NK-92 (cell line): ENCODE results near the gene TIAM2.
"Not testable (repeated sequence)": the region's sequence is repeated elsewhere in the genome, so short reads cannot be mapped to it uniquely, and the experiment has no call there.

ENCODE experiments used
- DNase-seq: peaks from one replicate; lab custom pipeline; 2025; ENCODE audit not compliant: unreplicated experiment; lab: John Stamatoyannopoulos, UW

Gene TIAM2

DNA sequence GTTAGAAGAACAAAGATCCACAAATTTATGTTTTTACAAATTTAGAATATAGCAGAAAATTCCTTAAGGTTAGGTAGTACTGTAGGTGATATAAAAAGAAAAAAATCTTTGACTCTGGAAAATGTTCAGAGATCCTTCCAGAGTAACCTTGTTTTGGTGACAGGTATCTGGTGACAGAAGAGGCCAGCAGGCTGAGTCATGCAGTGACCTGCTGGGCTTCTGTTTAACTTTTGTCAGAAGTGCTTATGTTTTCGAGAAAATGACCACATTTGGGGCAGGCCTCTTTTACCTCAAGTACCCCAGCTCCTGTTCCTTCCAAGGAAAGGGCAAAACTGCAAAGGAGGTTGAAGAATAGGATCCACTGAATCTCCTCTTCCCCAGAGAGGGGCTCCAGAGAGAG is 258.2 kb downstream of the TIAM2 start:
- DNase-seq = no peak

DNA sequence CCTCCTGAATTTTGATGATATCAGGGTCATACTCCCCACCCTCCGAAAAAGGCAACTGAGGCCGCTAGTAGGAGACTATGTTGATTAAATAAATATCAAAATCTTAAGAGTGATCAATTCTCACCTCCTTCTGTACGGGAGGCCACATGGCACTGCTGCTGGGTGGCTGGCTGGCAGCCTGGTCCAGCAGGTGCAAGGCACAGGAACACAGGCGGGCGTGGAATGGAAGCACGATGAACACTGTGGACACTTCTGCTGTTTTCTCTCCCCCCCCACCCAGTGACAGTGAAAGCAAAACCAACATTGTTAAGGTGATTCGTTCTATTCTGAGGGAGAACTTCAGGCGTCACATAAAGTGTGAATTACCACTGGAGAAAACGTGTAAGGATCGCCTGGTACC is 259.0 kb downstream of the TIAM2 start:
- no peak for DNase-seq

DNA sequence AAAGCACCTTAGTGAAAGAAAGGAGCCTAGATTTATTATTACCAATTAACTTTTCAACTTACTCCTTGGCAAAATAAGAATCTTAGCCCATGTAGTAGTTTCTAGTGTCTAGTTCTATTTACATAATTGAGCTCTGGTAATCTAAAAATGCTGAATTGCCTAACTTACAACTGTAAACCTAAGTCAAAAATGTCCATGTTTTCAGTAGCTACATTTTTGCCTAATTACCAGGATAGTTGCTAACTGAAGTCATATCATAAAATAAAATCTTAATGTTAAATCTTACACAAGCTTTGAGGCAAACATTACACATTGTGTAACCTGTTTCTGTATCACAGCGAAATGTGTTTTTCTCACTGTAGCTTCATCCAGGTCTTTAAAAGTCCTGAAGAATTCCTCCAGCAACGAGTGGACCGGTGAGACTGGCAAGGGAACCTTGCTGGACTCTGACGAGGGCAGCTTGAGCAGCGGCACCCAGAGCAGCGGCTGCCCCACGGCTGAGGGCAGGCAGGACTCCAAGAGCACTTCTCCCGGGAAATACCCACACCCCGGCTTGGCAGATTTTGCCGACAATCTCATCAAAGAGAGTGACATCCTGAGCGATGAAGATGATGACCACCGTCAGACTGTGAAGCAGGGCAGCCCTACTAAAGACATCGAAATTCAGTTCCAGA is 261.1 kb downstream of the TIAM2 start:
- DNase-seq = no peak

DNA sequence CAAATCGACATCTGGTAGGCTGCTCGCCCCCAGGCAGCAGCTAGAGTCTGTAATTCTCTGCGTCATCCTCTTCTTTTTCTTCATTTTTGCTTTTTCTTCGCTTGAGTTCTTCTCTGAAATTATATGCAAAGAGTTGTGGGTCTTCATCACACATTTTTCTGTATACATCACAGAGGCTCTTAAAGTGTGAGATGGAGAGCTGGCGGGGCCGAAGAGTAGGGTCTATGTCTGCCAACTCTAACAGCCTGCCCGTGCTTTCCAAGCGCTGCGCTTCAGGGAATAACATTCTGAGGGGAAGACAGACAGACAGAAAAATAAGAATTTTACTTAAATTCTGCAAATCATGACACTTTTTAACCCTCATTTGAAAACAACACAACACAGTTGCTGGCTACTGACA is 262.7 kb downstream of the TIAM2 start:
- no peak for DNase-seq

DNA sequence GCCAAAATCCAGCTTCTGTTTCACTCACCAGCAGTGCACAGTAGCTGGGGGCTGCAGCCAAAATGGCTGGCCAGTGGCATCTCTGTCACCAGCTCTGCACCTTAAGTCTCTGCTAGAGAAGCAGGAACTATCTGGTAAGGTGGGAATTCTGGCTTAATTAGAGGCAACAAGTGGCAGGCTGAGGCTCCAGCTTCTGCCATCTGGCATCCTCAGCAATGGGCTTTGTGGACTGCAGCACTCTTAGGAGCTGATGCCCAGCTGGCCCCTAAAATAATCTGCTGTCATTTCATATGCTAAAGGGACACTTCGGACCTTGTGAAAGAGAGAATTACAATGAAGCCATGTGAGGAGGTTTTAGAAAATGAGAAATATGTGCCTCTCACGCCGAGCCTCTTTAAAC is 264.1 kb downstream of the TIAM2 start:
- DNase-seq = no peak

DNA sequence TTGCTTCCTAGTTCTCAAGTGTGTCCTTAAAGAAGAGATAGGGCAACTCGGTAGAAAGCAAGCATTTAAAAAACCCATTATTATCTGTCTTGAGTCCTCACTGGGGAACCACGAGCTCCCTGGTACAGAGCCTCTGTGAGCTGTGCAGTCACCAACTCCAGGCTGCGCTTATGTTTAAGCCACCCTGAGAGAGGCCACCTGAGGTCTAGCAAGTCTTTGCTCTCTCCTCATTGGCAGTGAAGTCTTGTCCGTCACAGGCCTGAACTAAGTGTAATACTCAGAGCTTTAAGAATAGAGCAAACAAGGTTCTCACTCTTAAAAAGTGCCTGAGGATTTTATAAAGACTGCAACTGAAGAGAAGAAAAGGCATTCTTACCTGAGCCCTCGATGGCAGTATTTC is 264.8 kb downstream of the TIAM2 start:
- DNase-seq = no peak

DNA sequence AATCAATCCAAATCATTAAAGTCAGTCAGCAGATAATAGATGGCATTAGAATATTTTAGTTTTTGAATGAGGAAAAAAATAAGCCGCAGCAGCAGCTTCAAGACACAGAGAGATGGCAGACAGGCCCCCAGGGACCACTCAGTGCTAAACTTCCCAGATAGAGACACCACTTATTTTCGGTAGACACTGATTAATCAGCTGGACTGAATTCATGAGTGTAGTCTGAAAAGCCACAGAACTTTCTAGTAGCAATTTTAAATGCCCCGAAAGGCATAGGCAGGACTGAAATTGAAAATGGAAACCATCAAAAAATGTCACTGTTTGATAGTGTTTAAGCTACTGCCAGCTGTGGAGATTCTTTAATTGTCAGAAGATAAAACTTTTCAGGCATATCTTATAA is 265.6 kb downstream of the TIAM2 start:
- no peak for DNase-seq

DNA sequence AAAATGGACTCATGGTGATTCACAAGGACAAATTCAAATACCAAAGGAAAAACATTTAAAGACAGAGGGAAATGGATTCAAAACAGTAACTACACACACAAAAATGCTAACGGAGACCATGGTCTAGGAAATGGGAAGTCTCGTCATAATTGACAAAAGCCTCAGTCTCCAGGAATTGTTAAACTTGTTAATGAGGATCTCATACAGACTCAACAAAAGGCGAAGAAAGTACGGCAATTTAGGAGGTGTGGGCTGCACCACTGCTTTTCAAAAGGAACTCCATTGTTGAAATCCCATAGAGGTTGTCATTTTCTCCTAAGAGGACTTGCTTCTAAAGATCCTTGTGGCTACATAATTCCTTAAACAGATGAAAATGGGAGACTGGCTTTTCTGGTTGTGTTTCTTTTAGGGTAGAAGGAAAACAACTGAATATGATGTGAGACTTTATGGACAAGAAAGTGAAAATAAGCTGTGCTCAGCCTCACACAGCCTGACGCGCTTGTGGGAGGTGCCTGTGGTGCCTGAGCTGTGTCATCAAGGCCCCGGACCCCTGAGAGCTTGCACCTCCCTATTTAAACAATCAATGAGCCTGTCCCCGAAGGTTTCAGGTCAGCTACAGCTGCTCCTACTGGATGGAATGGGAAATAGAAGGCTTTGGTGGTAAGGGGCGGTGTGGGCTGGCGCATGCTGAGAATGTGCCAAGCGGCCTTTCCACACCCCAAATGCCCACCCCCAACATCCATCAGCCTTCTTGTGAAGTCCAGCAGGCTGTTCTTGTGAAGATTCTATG is 266.2 kb downstream of the TIAM2 start:
- no peak for DNase-seq

DNA sequence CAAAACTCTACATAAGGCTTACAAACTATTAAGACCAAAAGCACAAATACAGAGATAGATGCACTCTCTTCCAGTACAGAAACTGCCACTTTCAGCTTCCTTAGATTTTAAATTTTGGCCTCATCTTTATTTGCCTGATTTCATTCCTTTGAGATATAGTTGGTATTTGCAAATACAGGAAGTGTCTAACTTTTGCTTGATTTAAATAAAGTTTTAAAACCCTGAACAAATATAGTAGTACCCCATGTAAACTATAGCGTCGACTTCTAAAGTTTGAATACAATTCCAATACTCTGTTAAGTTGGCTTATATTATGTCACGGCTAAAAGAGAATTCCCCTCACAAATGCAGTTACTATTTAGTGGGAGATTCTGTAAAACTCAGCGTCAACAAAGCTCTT is 267.5 kb downstream of the TIAM2 start:
- no peak for DNase-seq

DNA sequence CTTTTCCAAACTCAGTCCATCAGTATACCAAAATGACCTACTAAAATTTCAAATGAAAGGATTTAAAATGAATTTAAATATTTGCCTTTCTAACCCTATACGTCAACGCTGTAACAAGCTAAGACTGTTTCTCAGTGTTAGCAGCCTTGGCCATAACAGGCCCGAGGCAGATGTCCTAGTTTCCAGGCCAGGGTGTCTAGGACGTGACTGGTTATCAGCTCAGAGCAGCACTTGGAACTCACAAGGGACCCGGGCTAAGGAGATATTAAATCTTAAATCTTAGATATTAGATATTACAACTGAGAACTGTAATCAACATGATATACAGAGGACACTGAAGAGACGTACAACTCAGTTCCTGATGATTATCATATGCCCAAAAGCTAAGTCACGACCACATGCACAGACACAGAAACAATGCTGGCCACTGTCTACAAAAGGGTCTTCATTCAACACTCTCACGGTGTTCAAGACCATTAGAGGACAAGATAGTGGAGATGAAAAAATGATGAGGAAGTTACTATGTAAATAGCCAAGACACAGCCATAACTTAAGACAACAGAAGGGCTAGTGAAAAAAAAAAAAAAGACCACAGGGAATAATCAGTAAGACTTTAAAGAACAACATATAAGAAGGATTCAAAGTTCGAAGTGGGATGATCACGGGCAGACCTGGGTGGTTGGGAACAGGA is 268.4 kb downstream of the TIAM2 start, which contains the start of gene CLDN20:
TSS of gene CLDN20 (plus strand) at position 641 of the 691 bp plus-strand sequence. CDS start 11,707 bp downstream, outside the sequence.
- DNase-seq = no peak

DNA sequence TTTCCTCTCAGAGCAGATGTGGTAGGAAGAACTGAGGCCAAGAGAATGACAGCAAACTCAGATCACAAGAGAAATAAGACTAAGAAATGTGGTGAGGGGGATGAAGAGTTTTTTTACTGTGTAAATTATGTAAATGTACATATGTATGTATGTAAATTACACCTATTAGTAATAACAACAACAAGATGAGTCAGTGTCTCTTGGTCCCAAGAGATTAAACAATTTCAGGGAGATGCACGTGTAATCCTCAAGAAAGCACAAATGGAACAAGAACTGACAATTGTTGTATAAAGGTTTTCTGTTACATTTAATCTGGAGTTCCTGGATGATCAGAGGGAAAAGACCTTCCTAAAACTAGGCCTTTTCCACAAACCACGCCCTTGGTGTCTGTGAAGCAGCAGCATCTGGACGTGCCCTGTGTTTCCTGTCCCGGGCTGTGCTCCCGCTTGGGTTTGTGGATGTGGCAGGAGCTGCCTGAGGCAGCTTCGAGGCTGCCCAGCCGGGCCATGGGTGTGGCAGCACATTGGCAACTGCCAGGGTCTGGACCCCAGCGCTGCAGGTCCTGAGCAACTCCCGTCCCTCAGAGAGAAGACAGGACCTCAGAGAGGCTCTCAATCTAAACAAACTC is 269.7 kb downstream of the TIAM2 start:
- DNase-seq = no peak

DNA sequence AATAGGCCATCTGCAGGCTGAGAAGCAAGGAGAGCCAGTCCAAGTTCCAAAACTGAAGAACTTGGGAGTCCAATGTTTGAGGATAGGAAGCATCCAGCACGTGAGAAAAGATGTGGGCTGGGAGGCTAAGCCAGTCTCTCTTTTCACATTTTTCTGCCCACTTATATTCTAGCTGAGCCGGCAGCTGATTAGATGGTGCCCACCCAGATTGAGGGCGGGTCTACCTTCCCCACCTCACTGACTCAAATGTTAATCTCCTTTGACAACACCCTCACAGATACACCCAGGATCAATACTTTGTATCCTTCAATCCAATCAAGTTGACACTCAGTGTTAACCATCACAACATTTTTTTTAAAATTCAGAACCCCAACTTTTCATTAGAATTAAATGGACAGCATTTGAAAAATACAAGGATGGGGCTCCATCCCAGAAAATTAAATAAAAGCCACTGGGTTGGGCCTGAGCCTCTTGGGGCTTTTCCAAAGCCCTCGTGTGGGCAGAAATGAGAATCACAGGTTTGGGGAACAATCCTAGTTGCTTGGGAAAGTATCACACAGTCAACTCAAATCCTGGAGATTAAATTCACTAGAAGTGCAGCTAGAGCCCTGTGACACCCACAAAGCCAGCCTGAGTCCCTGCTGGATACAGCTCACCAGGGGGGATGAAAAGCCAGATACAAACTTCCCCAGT is 270.9 kb downstream of the TIAM2 start:
- DNase-seq = no peak

DNA sequence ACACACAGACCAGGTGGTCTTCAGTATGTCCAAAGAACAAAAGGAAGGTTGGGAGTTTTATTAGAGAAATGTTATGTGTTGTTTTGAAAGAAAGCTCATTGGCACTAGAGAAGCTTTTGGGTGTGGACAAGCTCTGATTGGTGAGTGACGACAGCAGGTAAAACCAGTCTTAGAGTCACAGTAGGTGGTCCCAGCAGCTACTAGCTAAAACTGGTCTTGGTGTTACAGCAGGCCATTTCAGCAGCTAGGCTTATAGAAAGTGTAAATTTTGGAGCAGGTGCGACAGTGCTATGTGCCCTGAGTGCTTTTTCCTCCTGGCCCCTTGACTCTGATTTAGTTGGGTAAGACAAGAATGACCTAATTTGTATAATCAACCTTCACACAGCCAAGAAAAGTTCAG is 272.3 kb downstream of the TIAM2 start:
- no peak for DNase-seq

DNA sequence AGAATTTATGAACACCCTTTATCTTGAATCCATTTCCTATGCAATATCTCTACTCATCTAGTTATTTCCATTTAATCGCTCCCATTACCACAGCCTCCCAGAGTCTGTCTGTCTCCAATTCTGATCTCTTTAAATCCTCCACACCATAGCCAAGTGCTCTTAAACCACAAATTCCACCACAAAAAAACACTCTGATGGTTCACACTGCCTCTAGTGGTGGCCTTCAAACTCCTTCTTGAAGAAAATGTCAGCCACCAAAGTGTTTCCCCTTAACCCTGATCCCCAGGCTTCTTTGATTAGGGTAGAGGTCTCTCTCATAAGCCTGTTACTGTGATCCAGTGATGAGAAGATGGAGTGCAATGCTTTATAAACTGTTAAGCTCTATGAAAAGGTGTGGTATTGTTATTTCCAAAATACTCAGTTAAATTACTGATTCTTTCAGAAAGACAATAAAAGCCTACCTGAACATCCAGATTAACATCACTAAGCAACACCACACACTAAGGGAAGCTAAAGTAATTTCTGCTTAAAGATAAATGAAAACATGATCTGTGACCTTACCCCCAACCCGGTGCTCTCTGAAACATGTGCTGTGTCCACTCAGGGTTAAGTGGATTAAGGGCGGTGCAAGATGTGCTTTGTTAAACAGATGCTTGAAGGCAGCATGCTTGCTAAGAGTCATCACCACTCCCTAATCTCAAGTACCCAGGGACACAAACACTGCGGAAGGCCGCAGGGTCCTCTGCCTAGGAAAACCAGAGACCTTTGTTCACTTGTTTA is 273.2 kb downstream of the TIAM2 start:
- not testable (repeated sequence) for DNase-seq

DNA sequence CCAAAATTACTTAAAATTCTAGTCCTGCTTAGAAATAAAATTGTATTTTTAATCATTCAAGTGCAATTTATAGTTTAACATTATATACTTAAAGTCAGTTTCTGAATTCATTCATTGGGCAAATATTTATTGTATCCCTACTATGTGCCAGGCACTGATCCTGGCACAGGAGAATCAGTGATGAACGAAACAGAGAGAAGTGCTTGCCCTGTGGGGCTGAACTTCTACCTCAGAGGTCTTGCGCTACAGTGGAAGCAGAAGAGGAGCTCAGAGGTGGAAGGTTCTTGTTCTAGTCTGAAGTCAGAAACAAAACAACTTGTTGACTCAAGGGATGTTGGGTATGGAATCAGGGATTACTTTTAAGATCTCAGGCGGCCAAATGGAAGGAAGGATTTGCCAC is 274.6 kb downstream of the TIAM2 start:
- no peak for DNase-seq

DNA sequence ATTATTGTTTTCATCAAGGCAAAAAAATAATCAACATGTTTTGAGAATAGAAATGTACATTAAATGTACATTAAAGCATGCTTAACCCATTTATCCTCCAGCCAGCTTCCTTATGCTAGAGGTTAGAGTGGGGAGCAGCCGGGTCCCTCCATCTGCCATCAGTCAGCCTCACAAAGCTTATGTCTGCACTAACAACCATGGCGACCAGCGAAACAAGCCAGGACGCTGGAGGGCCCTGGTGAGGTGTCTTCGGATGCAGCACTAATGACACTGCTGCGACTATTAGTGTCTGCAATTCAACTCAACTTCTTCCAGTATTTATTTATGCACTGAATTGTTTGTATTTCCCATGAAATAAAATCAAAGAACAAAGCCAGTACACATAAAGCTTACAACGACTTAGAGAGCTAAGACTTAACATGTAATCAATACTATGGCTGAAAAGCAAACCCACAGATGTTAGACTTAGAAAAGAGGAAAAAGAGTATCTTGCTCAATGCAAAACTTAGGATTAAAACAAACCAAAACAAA is 275.5 kb downstream of the TIAM2 start:
- no peak for DNase-seq

DNA sequence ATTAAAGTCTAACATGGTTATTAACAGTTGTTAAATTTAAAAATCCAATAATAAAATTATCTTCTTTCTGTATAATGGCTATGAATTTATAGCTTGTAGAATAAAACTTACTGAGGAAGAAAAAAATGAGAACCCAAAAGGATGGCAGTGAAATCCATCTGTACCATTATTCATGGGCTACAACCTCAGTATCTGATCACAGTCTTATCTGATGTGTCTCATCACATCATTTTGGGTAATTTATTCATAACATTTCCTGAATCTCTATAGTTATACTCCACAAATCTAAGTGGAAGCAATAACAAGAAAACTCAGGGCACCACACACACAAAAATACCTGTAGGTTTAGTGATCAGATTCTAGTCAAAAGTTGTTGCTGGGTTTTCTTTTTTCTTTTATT is 276.0 kb downstream of the TIAM2 start:
- no peak for DNase-seq

DNA sequence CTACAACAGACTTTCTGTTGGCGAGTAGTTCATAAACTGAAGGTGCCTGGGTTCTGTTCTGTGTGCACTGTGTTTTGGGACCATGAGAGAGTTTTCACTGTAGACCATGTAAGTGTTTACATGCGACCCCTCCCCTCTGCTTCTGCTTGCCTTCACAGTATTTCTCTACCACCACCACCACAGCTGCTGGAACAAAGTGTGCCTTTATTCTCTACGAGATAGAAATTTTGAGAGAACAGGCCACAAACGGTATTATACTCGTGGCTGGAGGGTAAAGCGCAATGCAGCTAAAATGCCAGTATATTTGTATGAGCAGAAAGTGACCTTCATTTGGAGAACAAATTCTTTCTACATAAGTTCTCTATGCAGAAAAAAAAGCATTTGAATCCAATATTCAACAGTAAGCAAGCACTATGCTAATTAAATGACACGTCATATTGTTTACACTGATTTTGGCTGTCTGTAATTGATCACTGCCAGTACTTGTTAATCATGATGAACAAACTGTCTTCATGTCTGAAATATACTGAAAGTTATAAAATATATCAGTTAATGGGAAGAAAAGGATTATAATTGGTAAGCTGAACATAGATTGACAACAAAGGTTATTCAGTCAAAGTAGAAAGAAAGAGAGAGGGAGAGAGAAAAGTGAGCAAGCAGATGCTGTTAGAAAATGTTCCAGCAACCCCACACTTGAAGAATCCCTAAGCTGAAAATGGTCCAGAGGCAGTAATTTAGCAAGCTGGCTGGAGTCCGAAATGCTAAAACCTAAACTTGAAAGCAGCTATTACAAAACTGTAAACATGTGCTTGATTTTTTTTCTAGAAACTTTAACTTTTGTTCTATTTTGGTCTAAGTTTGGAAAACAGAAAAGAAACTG is 277.5 kb downstream of the TIAM2 start:
- DNase-seq = no peak

DNA sequence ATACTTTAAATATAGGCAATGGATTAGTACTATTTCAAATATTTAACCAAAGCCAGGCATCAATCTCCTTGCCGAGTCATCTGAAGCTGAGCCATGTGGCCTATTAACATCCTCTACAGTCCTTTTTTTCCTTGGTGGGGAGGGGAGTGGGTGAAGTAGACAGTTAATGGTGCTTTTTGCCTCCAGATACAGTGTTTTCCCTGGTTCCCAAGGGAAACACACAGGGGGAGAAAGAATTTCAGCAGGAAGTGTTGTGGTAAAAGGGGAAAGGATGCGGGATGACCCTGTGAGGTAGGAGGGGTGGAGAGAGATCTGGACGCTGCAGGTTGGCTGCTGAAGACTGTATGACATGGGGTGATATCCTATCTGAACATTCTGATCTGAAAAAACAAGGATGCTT is 278.3 kb downstream of the TIAM2 start:
- no peak for DNase-seq
